A673 (cell line): ENCODE results near the gene CRACR2A.

ENCODE experiments used
- CTCF ChIP-seq: fragments of 300-800, 200-600 bp; sonication (generic); conservative IDR thresholded peaks from 2 replicates; pipeline ENCODE4 v1.5.1; 2017; ENCODE audit warnings: low read depth, mild to moderate bottlenecking, antibody characterized with exemption, low read length, moderate library complexity, mixed read lengths
- EZH2 ChIP-seq: fragments of 200-600 bp; sonication (generic); IDR thresholded peaks from 2 replicates; pipeline ENCODE4 v1.6.1; 2017; ENCODE audit warnings: borderline replicate concordance, low read depth, mild to moderate bottlenecking, mixed read lengths, antibody characterized with exemption, low read length; ENCODE audit not compliant: poor library complexity, severe bottlenecking

- TF ChIP-seq CTCF (no peak), EZH2 (no peak)
Measured at GRCh38 chr12:3717283-3717898, 35.5 kb downstream of the CRACR2A start.
